GM19240 (cell line): Measurements from ENCODE around the gene GBP5.
"Not testable (repeated sequence)": the region's sequence is repeated elsewhere in the genome, so short reads cannot be mapped to it uniquely, and the experiment has no call there.

ENCODE experiments used
- DNase-seq: peaks from one replicate; pipeline ENCODE4 v3.0.0; 2011; ENCODE audit warnings: low spot score; ENCODE audit not compliant: insufficient read length

The GBP5 gene

GRCh38 chr1:89272269-89273041, at the start of gene GBP5:
Gene GBP5 (minus strand): TSS chr1:89272860. CDS start chr1:89269555, 3,305 bp downstream.
- DNase-seq, result not testable (repeated sequence)

- no peak for DNase-seq
Observed at GRCh38 chr1:89322402-89322801, 49.7 kb upstream of the GBP5 start.

GRCh38 chr1:89312572-89312971, 39.9 kb upstream of the GBP5 start:
- DNase-seq, result no peak

GRCh38 chr1:89311757-89312156, 39.1 kb upstream of the GBP5 start:
- DNase-seq, result no peak

GRCh38 chr1:89310976-89311375, 38.3 kb upstream of the GBP5 start:
- no peak for DNase-seq

- no peak for DNase-seq
Observed at GRCh38 chr1:89310505-89310904, 37.8 kb upstream of the GBP5 start.

GRCh38 chr1:89309828-89310227, 37.2 kb upstream of the GBP5 start:
- no peak for DNase-seq

- no peak for DNase-seq
Observed at GRCh38 chr1:89306273-89306672, 33.6 kb upstream of the GBP5 start.

GRCh38 chr1:89305493-89305892, 32.8 kb upstream of the GBP5 start:
- DNase-seq, result no peak

- no peak for DNase-seq
Observed at GRCh38 chr1:89304572-89305230, 32.0 kb upstream of the GBP5 start.

- no peak for DNase-seq
Observed at GRCh38 chr1:89302697-89303332, 30.2 kb upstream of the GBP5 start.

GRCh38 chr1:89299739-89300463, 27.2 kb upstream of the GBP5 start:
- DNase-seq, result not testable (repeated sequence)

- no peak for DNase-seq
Observed at GRCh38 chr1:89298461-89298860, 25.8 kb upstream of the GBP5 start.

GRCh38 chr1:89295187-89295586, 22.5 kb upstream of the GBP5 start:
- DNase-seq, result no peak

GRCh38 chr1:89291276-89291675, 18.6 kb upstream of the GBP5 start:
- DNase-seq, result no peak

GRCh38 chr1:89288051-89288340, 15.3 kb upstream of the GBP5 start:
- DNase-seq, result no peak

- no peak for DNase-seq
Observed at GRCh38 chr1:89287181-89288050, 14.8 kb upstream of the GBP5 start.

GRCh38 chr1:89286549-89287180, 14.0 kb upstream of the GBP5 start:
- no peak for DNase-seq

GRCh38 chr1:89285745-89286380, 13.2 kb upstream of the GBP5 start:
- no peak for DNase-seq
